ENCODE data around the gene CAMTA1. TPM values are rescaled to one million over a fixed set of nuclear protein-coding genes. Genes with fewer than 3 reads are reported as not detected.

The CAMTA1 gene
- total RNA-seq, 1 donor: 56.1 TPM

DNA sequence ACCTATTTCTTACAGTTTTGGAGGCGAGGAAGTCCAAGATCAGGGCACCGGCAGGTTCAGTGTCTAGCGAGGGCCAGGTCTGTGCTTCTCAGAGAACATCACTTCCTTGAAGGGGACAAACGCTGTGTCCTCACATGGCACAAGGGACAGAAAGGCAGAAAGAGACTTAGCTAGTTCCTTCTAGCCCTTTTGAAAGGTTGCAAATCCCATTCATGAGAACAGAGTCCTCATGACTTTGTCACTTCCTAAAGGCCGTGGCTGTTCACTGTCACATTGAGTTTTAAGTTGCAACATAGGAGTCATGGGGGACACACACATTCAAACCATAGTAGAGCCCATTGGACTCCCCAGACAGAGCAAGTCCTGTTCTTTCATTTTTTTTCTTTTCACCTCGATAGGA, 1026.2 kb downstream of the CAMTA1 start:
- no peak overlapping the region for H3K4me3 ChIP-seq (ENCODE audit: low read depth, low read length)
- DNase-seq (ENCODE audit: low read depth): no peak
- TF ChIP-seq, protein P1, sequence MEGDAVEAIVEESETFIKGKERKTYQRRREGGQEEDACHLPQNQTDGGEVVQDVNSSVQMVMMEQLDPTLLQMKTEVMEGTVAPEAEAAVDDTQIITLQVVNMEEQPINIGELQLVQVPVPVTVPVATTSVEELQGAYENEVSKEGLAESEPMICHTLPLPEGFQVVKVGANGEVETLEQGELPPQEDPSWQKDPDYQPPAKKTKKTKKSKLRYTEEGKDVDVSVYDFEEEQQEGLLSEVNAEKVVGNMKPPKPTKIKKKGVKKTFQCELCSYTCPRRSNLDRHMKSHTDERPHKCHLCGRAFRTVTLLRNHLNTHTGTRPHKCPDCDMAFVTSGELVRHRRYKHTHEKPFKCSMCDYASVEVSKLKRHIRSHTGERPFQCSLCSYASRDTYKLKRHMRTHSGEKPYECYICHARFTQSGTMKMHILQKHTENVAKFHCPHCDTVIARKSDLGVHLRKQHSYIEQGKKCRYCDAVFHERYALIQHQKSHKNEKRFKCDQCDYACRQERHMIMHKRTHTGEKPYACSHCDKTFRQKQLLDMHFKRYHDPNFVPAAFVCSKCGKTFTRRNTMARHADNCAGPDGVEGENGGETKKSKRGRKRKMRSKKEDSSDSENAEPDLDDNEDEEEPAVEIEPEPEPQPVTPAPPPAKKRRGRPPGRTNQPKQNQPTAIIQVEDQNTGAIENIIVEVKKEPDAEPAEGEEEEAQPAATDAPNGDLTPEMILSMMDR (IDR thresholded peaks at IDR 0.05; ENCODE audit: insufficient read depth, low read depth, low read length): no peak

- DNase-seq (ENCODE audit: low read depth): no peak
- H3K4me3 ChIP-seq (ENCODE audit: low read depth, low read length): no peak overlapping the region
- TF ChIP-seq, protein P1 (IDR thresholded peaks at IDR 0.05; ENCODE audit: insufficient read depth, low read depth, low read length): no peak
These were observed 1028.6 kb downstream of the CAMTA1 start for GRCh38 chr1:7813677-7814373.

Small RNA genes lying within 50 kb of the gene (small RNA-seq; reads per million reads assigned to genes)
- gene AL359881.1 (not detected), gene AL590128.1 (not detected), gene RNU1-8P (1.0 reads per million, percentile 13 among the genes with 10 or more reads in this experiment)

Other genes starting within 250 kb of the CAMTA1 start
- 30.9 and 39.3 TPM in 2 replicates for gene NOL9, start 230.9 kb upstream of the CAMTA1 start, total RNA-seq
- under 0.01 TPM in 1 of 2 replicates, not detected in the other for gene TAS1R1, start 230.1 kb upstream of the CAMTA1 start, total RNA-seq
- gene ZBTB48, start 205.5 kb upstream of the CAMTA1 start, total RNA-seq: 10.0 and 10.8 TPM in 2 replicates
- gene KLHL21, start 182.6 kb upstream of the CAMTA1 start, total RNA-seq: 49.0 and 51.8 TPM in 2 replicates
- gene PHF13, start 171.7 kb upstream of the CAMTA1 start, total RNA-seq: 16.8 TPM in 2 replicates
- gene THAP3, start 160.6 kb upstream of the CAMTA1 start, total RNA-seq: 18.7 and 19.4 TPM in 2 replicates
- gene DNAJC11, start 83.6 kb upstream of the CAMTA1 start, total RNA-seq: 30.3 and 38.9 TPM in 2 replicates

Data from fibroblast of villous mesenchyme (primary cell).